Prostate gland (tissue), 2 donors: ENCODE measurements around the gene DCTD. TPM values are rescaled to one million over a fixed set of nuclear protein-coding genes. Genes with fewer than 3 reads are reported as not detected.

ENCODE experiments used
- DNase-seq: peaks from one replicate; pipeline ENCODE4 v3.0.0-alpha.2; 2019; ENCODE audit warnings: low spot score
- H3K27ac ChIP-seq, 2 donors: fragments of 200-600 bp; sonication (generic); 2 replicates each; pipeline ENCODE4 v1.5.1; 2017 to 2019
- H3K27me3 ChIP-seq: fragments of 200-600 bp; sonication (generic); replicated peaks from 2 replicates; pipeline ENCODE4 v1.5.1; 2019; ENCODE audit not compliant: insufficient read depth
- H3K36me3 ChIP-seq, 2 donors: fragments of 200-600 bp; sonication (generic); 1 replicate in 1 of 2; 2 replicates in 1 of 2; pipeline versions ENCODE4 v1.5.1 to v1.8.1; 2017 to 2019
- H3K4me1 ChIP-seq: fragments of 200-600 bp; sonication (generic); replicated peaks from 2 replicates; pipeline ENCODE4 v1.5.1; 2019
- H3K4me3 ChIP-seq, 2 donors: fragments of 200-600 bp; sonication (generic); 2 replicates each; pipeline ENCODE4 v1.5.1; 2017 to 2019
- H3K9me3 ChIP-seq: fragments of 200-600 bp; sonication (generic); 2 replicates; pipeline ENCODE4 v1.5.1; 2017
- POLR2A ChIP-seq: fragments of 450-650 bp; IDR thresholded peaks from one replicate; pipeline ENCODE4 v1.6.1; 2016; ENCODE audit warnings: antibody characterized with exemption, mild to moderate bottlenecking
- POLR2AphosphoS5 ChIP-seq: sonication (generic); formaldehyde crosslinking; IDR thresholded peaks from one replicate; pipeline ENCODE4 v1.6.1; 2017; ENCODE audit warnings: antibody characterized with exemption
- WGBS: methylation state at CpG from one replicate; pipeline ENCODE4 v1.1.5; 2018; 5-methylcytosine and 5-hydroxymethylcytosine counted together
- intact Hi-C: fragments of 100-400 bp; cut with DNase I; formaldehyde crosslinking; loops from one replicate; pipeline ENCODE4 v1.14.2; 2022
- total RNA-seq, 2 donors: library from RNA; depleted of rRNA; stranded (reverse); fragments of >200 nt; gene quantifications; one replicate each; pipeline ENCODE4 v1.1.0, GENCODE V29; 2016
- TF ChIP-seq, protein P1 (sequence below), 4 experiments: fragments of 200-600 bp in 2 of 4; fragments of 450-650 bp in 2 of 4; sonication (generic) in 2 of 4; IDR thresholded peaks; 1 replicate in 3 of 4; 2 replicates in 1 of 4; pipeline ENCODE4 v1.5.1; 2016 to 2019; ENCODE audit warnings: antibody characterized with exemption in 4 of 4, mild to moderate bottlenecking in 2 of 4, moderate library complexity in 2 of 4

The DCTD gene
- total RNA-seq, 2 donors from 2014 or later = 62.3 to 69.5 TPM

DNA sequence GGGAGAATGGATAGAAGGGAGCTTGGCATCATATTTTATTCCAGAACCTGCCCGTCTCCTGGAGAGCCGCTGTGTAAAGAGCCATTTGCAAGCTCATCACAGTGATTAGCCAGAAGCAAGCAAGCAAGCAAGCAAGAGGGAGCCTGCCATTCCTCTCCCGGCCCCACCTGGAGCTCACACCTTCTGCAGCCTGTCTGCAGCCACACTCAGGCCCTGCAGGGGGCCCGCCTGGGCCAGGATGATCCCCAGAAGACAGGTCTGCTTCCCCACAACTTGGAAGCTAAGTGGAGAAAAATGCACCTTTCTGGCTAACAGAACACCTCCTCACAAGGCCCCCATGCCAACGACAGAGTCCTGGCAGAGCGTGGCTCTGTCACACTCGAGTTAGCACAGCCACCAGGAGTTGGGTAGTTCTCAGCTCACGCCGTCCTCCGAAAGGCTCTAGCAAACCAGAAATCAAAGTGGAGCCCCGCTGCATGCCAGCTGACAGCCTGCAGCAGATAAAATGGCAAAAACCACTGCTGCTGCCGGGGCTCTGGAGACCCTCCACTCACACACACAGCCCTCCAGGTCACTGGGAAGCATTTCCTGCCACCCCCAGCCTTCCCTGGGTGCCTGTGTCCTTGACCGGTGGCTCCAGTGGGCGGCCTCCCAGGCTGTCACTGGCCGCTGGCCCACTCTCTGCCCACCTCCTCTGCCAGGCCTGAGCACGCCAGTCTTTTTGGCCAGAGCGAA is 54.9 kb downstream of the DCTD start:
- 53% methylated on average over 17 of the region's 17 CpGs for WGBS
- no peak for TF ChIP-seq POLR2AphosphoS5
- H3K4me1 ChIP-seq = no peaks in the 10 kb centered on the region
- H3K36me3 ChIP-seq = no peaks in the 10 kb centered on the region
- DNase-seq = no peak
- H3K27ac ChIP-seq = no peak overlapping the region
- intact Hi-C loops = no loop called here
- H3K4me3 ChIP-seq = no peak overlapping the region
- no peaks in the 10 kb centered on the region for H3K9me3 ChIP-seq
- H3K27me3 ChIP-seq = no peaks in the 10 kb centered on the region

DNA sequence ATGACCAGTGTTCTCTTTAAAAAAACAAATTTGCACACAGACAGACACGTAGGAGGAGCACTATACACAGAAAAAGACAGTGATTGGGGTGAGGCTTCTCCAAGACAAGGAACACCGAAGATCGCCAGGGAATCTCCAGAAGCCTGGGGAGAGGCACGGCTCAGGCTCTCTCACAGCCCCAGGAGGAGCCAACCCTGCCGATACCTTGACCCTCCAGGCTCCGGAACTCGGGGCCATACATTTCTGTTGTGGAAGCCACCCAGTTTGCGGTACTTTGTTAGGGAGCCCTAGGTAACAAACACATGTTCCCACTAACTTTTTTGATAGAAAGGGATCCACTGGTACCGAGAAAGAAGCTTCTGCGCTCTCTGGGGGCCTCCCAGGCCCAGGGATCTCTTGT is 55.8 kb downstream of the DCTD start:
- WGBS = 75% methylated on average over 10 of the region's 10 CpGs
- TF ChIP-seq, protein P1, sequence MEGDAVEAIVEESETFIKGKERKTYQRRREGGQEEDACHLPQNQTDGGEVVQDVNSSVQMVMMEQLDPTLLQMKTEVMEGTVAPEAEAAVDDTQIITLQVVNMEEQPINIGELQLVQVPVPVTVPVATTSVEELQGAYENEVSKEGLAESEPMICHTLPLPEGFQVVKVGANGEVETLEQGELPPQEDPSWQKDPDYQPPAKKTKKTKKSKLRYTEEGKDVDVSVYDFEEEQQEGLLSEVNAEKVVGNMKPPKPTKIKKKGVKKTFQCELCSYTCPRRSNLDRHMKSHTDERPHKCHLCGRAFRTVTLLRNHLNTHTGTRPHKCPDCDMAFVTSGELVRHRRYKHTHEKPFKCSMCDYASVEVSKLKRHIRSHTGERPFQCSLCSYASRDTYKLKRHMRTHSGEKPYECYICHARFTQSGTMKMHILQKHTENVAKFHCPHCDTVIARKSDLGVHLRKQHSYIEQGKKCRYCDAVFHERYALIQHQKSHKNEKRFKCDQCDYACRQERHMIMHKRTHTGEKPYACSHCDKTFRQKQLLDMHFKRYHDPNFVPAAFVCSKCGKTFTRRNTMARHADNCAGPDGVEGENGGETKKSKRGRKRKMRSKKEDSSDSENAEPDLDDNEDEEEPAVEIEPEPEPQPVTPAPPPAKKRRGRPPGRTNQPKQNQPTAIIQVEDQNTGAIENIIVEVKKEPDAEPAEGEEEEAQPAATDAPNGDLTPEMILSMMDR (IDR thresholded peaks at IDR 0.05) = no peak
- TF ChIP-seq POLR2A (no peak), POLR2AphosphoS5 (no peak)
- intact Hi-C loops = no loop called here
- Histone ChIP-seq H3K4me3 (no peak overlapping the region), H3K4me1 (no peaks in the 10 kb centered on the region), H3K36me3 (no peaks in the 10 kb centered on the region), H3K9me3 (no peaks in the 10 kb centered on the region), H3K27ac (no peak overlapping the region), H3K27me3 (no peaks in the 10 kb centered on the region)
- DNase-seq = no peak

DNA sequence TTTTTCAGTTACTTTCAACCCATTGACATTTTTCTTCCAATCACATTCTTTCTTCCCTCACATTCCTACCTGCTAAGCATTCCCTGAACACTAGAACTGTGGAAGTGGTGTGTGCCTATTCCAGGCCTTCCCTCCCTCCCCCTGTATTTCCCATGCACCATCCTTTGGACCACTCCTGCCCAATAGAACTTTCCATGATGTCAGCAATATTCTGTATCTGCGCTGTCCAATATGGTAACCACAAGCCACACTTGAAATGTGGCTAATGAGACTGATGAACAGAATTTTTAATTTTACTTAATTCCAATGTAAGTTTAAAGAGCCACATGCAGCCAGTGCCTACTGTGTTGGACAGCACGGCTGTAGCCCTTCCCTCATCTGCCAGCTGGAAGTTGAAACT is 57.5 kb downstream of the DCTD start:
- DNase-seq = no peak

DNA sequence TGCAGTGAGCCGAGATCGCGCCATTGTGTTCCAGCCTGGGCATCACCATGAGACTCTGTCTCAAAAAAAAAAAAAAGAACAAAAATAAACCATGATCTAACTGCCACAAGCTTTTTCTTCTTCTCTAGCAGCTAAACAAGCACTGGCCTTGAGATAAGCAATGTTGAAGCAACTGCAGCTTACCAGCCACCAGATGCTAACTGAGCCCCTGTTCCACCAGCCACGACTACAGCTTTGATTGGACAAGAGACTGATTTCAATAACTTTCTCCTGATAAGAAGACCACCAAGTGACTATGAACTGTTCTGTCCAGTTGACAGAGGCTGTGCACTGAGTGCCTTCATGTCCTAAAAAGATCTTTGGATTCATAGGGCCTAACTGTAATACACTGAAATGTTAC is 58.5 kb downstream of the DCTD start:
- intact Hi-C loops = no loop called here
- Histone ChIP-seq H3K9me3 (no peaks in the 10 kb centered on the region), H3K27me3 (no peaks in the 10 kb centered on the region), H3K27ac (no peak overlapping the region), H3K4me1 (no peaks in the 10 kb centered on the region), H3K36me3 (no peaks in the 10 kb centered on the region), H3K4me3 (no peak overlapping the region)
- WGBS = 94% methylated on average over 4 of the region's 4 CpGs
- TF ChIP-seq, protein P1 (IDR thresholded peaks at IDR 0.05) = no peak
- TF ChIP-seq POLR2A = no peak
- no peak for TF ChIP-seq POLR2AphosphoS5
- no peak for DNase-seq

More for the DNA sequence above, 57.5 kb downstream of the DCTD start:
- no peak for TF ChIP-seq POLR2AphosphoS5
- TF ChIP-seq, protein P1 (IDR thresholded peaks at IDR 0.05) = no peak
- intact Hi-C loops = no loop called here
- WGBS = 97% methylated on average over 2 of the region's 2 CpGs
- Histone ChIP-seq H3K9me3 (no peaks in the 10 kb centered on the region), H3K27ac (no peak overlapping the region), H3K4me1 (no peaks in the 10 kb centered on the region), H3K27me3 (no peaks in the 10 kb centered on the region), H3K36me3 (no peaks in the 10 kb centered on the region), H3K4me3 (no peak overlapping the region)

DNA sequence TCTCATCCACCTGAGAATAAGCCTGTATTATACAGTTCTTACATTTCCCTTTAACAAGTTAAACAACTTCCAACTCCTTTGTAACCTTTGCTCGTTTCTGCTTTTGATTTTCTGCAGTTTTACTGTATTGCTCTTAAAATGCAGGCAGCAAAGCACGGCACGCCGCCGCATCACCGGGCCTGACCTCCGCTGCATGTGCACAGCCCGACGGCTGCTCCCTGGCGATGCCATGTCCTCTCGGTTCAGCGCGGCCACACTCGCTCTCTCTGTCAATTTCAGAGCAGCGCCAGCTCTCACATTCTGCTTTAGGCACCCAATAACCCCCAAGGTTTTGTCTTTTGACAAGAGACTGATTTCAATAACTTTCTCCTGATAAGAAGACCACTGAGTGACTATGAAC is 60.3 kb downstream of the DCTD start:
- intact Hi-C loops = no loop called here
- H3K36me3 ChIP-seq = no peaks in the 10 kb centered on the region
- DNase-seq = no peak

More for the DNA sequence above, 60.3 kb downstream of the DCTD start:
- WGBS = 96% methylated on average over 15 of the region's 15 CpGs
- TF ChIP-seq POLR2AphosphoS5 = no peak
- TF ChIP-seq POLR2A = no peak
- TF ChIP-seq, protein P1 (IDR thresholded peaks at IDR 0.05) = no peak
- H3K4me1 ChIP-seq = no peaks in the 10 kb centered on the region
- H3K27ac ChIP-seq = no peak overlapping the region
- H3K27me3 ChIP-seq = no peaks in the 10 kb centered on the region
- no peak overlapping the region for H3K4me3 ChIP-seq
- H3K9me3 ChIP-seq = no peaks in the 10 kb centered on the region
